Germinal center (tissue), 1 donor: ENCODE measurements around the gene ARHGEF2.
"Not testable (repeated sequence)": the region's sequence is repeated elsewhere in the genome, so short reads cannot be mapped to it uniquely, and the experiment has no call there.

Experiments
- DNase-seq: peaks from one replicate; pipeline ENCODE4 v3.0.0; 2012; ENCODE audit warnings: mixed read lengths, low spot score

Gene ARHGEF2

GRCh38 chr1:155990005-155990739 is 11.8 kb upstream of the ARHGEF2 start:
- no peak for DNase-seq

- DNase-seq, result peak; percentile 77
Observed at GRCh38 chr1:155989242-155990004, 11.1 kb upstream of the ARHGEF2 start.

- not testable (repeated sequence) for DNase-seq
Observed at GRCh38 chr1:155984903-155985645, 6.7 kb upstream of the ARHGEF2 start.

- no peak for DNase-seq
Observed at GRCh38 chr1:155984341-155984740, 6.0 kb upstream of the ARHGEF2 start.

- peak; percentile 73 for DNase-seq
Observed at GRCh38 chr1:155983191-155984024, 5.1 kb upstream of the ARHGEF2 start.

GRCh38 chr1:155982106-155982505 is 3.8 kb upstream of the ARHGEF2 start:
- no peak for DNase-seq

GRCh38 chr1:155981266-155982088 is 3.1 kb upstream of the ARHGEF2 start:
- DNase-seq, result peak; percentile 82

- DNase-seq, result peak; percentile 55
Observed at GRCh38 chr1:155979597-155980343, 1.4 kb upstream of the ARHGEF2 start.

- DNase-seq, result peak; percentile 47
Observed at GRCh38 chr1:155978973-155979429, 654 bp upstream of the ARHGEF2 start.

- peak; percentile 60 for DNase-seq
Observed at GRCh38 chr1:155977690-155978324, 540 bp downstream of the ARHGEF2 start.

- DNase-seq, result no peak
Observed at GRCh38 chr1:155976913-155977689, 1.2 kb downstream of the ARHGEF2 start.

- peak; percentile 34 for DNase-seq
Observed at GRCh38 chr1:155976062-155976912, 2.1 kb downstream of the ARHGEF2 start.

GRCh38 chr1:155975375-155976061 is 2.8 kb downstream of the ARHGEF2 start:
- no peak for DNase-seq

GRCh38 chr1:155974208-155975115 is 3.9 kb downstream of the ARHGEF2 start:
- DNase-seq, result no peak

GRCh38 chr1:155973723-155974122 is 4.6 kb downstream of the ARHGEF2 start:
- DNase-seq, result no peak
